HCT116 (cell line): ENCODE results near the gene TEAD3. TPM values are rescaled to one million over a fixed set of nuclear protein-coding genes. Genes with fewer than 3 reads are reported as not detected.

Source experiments
- ATAC-seq: fragments of 200-7000 bp; cut with Tn5 transposase; 2 replicates; pipeline ENCODE4 v1.9.1; 2020; ENCODE audit warnings: mild to moderate bottlenecking, moderate library complexity
- BruUV-seq: library from RNA; stranded (reverse); fragments of 400-500 nt; replicated peaks from 2 replicates; lab custom pipeline; 2021; lab: Mats Ljungman, UMichigan
- CTCF ChIA-PET: fragments of 300-600 bp; sonication (Branson Sonifier 250); formaldehyde crosslinking; loops from one replicate; lab custom pipeline; 2021; ENCODE audit warnings: antibody characterized with exemption; lab: Charles Lee
- POLR2A ChIA-PET: fragments of 300-600, 350-600 bp; sonication (Branson Sonifier 250); formaldehyde crosslinking; loops from one replicate; lab custom pipeline; 2021; ENCODE audit warnings: antibody characterized with exemption; lab: Charles Lee
- RAD21 ChIA-PET, 2 experiments: fragments of 300-600 bp; sonication (Branson Sonifier 250); formaldehyde crosslinking; loops; one replicate each; lab custom pipeline; 2023; ENCODE audit warnings: low total read pairs in 2 of 2; ENCODE audit not compliant: uncharacterized antibody in 2 of 2, unreplicated experiment in 2 of 2, low non-redundant PET in 1 of 2; lab: Charles Lee
- DNase-seq: peaks from one replicate; pipeline ENCODE4 v3.0.0-alpha.2; 2010; ENCODE audit warnings: low read depth, low spot score
- H2AFZ ChIP-seq: fragments of 200-600 bp; shearing (Covaris generic), sonication (generic); 2 replicates; pipeline ENCODE4 v1.6.1; 2017; ENCODE audit warnings: low read depth, mixed run types, mixed read lengths, antibody characterized with exemption, low read length; ENCODE audit not compliant: poor library complexity, severe bottlenecking
- H3K27ac ChIP-seq: 2 replicates; pipeline ENCODE4 v1.5.1; 2012; ENCODE audit warnings: low read depth, low read length
- H3K27me3 ChIP-seq: fragments of 200-600 bp; sonication (generic); 2 replicates; pipeline ENCODE4 v1.6.1; 2016; ENCODE audit warnings: mixed run types, low read length, mixed read lengths; ENCODE audit not compliant: insufficient read depth
- H3K36me3 ChIP-seq, 2 experiments: fragments of 200-500 bp in 1 of 2; fragments of 200-600 bp in 1 of 2; sonication (Bioruptor generic) in 1 of 2; sonication (generic) in 1 of 2; 2 replicates each; pipeline versions ENCODE4 v1.5.1 to v1.6.1; 2014 to 2016; ENCODE audit warnings: low read length in 2 of 2, inconsistent platforms in 1 of 2, mixed read lengths in 1 of 2, mixed run types in 1 of 2; ENCODE audit not compliant: insufficient read depth in 2 of 2, control insufficient read depth in 1 of 2
- H3K4me1 ChIP-seq, 2 experiments: fragments of 200-600 bp in 1 of 2; sonication (generic) in 1 of 2; 2 replicates each; pipeline versions ENCODE4 v1.5.1 to v1.6.1; 2012 to 2017; ENCODE audit warnings: low read length in 2 of 2, inconsistent platforms in 1 of 2, mild to moderate bottlenecking in 1 of 2, mixed read lengths in 1 of 2, mixed run types in 1 of 2, moderate library complexity in 1 of 2; ENCODE audit not compliant: insufficient read depth in 2 of 2, control insufficient read depth in 1 of 2
- H3K4me2 ChIP-seq: fragments of 200-600 bp; sonication (generic); 2 replicates; pipeline ENCODE4 v1.6.1; 2017; ENCODE audit warnings: mixed run types, low read length, mixed read lengths
- H3K4me3 ChIP-seq, 2 experiments: fragments of 200-600 bp in 1 of 2; sonication (generic) in 1 of 2; replicated peaks in 1 of 2; 2 replicates each; pipeline ENCODE4 v1.5.1; 2011 to 2016; ENCODE audit warnings: low read length in 2 of 2, control low read depth in 1 of 2, low read depth in 1 of 2, mild to moderate bottlenecking in 1 of 2, mixed read lengths in 1 of 2, mixed run types in 1 of 2
- H3K79me2 ChIP-seq: fragments of 200-600 bp; sonication (generic); 2 replicates; pipeline ENCODE4 v1.6.1; 2017; ENCODE audit warnings: mild to moderate bottlenecking, mixed run types, low read length, moderate library complexity, mixed read lengths; ENCODE audit not compliant: insufficient read depth
- H3K9ac ChIP-seq: fragments of 200-600 bp; sonication (generic); 2 replicates; pipeline ENCODE4 v1.6.1; 2016; ENCODE audit warnings: low read length, mixed read lengths
- H3K9me2 ChIP-seq: fragments of 200-600 bp; sonication (generic), shearing (Covaris generic); 2 replicates; pipeline ENCODE4 v1.6.1; 2017; ENCODE audit warnings: mixed run types, mild to moderate bottlenecking, moderate library complexity; ENCODE audit not compliant: insufficient read depth
- H3K9me3 ChIP-seq, 2 experiments: fragments of 200-500 bp in 1 of 2; fragments of 200-600 bp in 1 of 2; sonication (Bioruptor generic) in 1 of 2; sonication (generic) in 1 of 2; 2 replicates each; pipeline ENCODE4 v1.6.1; 2014 to 2017; ENCODE audit warnings: low read length in 2 of 2, mixed read lengths in 2 of 2, inconsistent platforms in 1 of 2, low read depth in 1 of 2, mild to moderate bottlenecking in 1 of 2, mixed run types in 1 of 2, moderate library complexity in 1 of 2; ENCODE audit not compliant: control insufficient read depth in 1 of 2, insufficient read depth in 1 of 2
- H4K20me1 ChIP-seq: fragments of 200-600 bp; sonication (generic), shearing (Covaris generic); 2 replicates; pipeline ENCODE4 v1.6.1; 2017; ENCODE audit warnings: mixed run types, mild to moderate bottlenecking, moderate library complexity; ENCODE audit not compliant: insufficient read depth
- CBX3 ChIP-seq: IDR thresholded peaks from 2 replicates; pipeline ENCODE4 v1.6.1; 2012; ENCODE audit warnings: low read depth
- CEBPB ChIP-seq: IDR thresholded peaks from 2 replicates; pipeline ENCODE4 v1.6.1; 2012; ENCODE audit warnings: low read depth
- CTCF ChIP-seq, 3 experiments: fragments of 200-600 bp in 1 of 3; sonication (generic) in 1 of 3; IDR thresholded peaks in 2 of 3; conservative IDR thresholded peaks in 1 of 3; 2 replicates each; pipeline ENCODE4 v1.5.1; 2012 to 2017; ENCODE audit warnings: low read depth in 2 of 3, low read length in 2 of 3, antibody characterized with exemption in 1 of 3, borderline replicate concordance in 1 of 3, control low read depth in 1 of 3, mild to moderate bottlenecking in 1 of 3, mixed read lengths in 1 of 3, mixed run types in 1 of 3, moderate library complexity in 1 of 3; ENCODE audit not compliant: insufficient read depth in 1 of 3
- ELF1 ChIP-seq: IDR thresholded peaks from 2 replicates; pipeline ENCODE4 v1.6.1; 2012; ENCODE audit warnings: low read depth, borderline replicate concordance
- EZH2 ChIP-seq: fragments of 200-600 bp; sonication (generic); IDR thresholded peaks from 2 replicates; pipeline ENCODE4 v1.6.1; 2017; ENCODE audit warnings: antibody characterized with exemption, mixed run types
- FOSL1 ChIP-seq: IDR thresholded peaks from 2 replicates; pipeline ENCODE4 v1.6.1; 2012; ENCODE audit warnings: low read depth
- JUND ChIP-seq: IDR thresholded peaks from 2 replicates; pipeline ENCODE4 v1.6.1; 2012
- POLR2A ChIP-seq: IDR thresholded peaks from 2 replicates; pipeline ENCODE4 v1.7.0; 2011; ENCODE audit warnings: borderline replicate concordance; ENCODE audit not compliant: insufficient read depth, insufficient read length; ENCODE audit errors: extremely low read depth
- RAD21 ChIP-seq: IDR thresholded peaks from 2 replicates; pipeline ENCODE4 v1.6.1; 2012; ENCODE audit warnings: low read depth, mild to moderate bottlenecking
- REST ChIP-seq: IDR thresholded peaks from 2 replicates; pipeline ENCODE4 v1.6.1; 2012; ENCODE audit warnings: low read depth
- SIN3A ChIP-seq: IDR thresholded peaks from 2 replicates; pipeline ENCODE4 v1.6.1; 2012; ENCODE audit warnings: low read depth
- YY1 ChIP-seq: IDR thresholded peaks from 2 replicates; pipeline ENCODE4 v1.6.1; 2011; ENCODE audit warnings: low read length, low read depth, moderate library complexity, mild to moderate bottlenecking; ENCODE audit not compliant: insufficient replicate concordance; ENCODE audit errors: extremely low read depth
- ZBTB33 ChIP-seq: IDR thresholded peaks from 2 replicates; pipeline ENCODE4 v1.6.1; 2011; ENCODE audit warnings: mild to moderate bottlenecking, low read length, moderate library complexity; ENCODE audit not compliant: insufficient replicate concordance; ENCODE audit errors: extremely low read depth
- ZNF274 ChIP-seq: fragments of 200-500 bp; sonication (Bioruptor generic); IDR thresholded peaks from 2 replicates; pipeline ENCODE4 v1.6.1; 2014; ENCODE audit warnings: mild to moderate bottlenecking, low read depth, low read length, inconsistent platforms
- intact Hi-C: fragments of 100-400 bp; cut with micrococcal nuclease; formaldehyde crosslinking; loops from 2 replicates; pipeline ENCODE4 v1.10.0; 2022
- total RNA-seq: library from RNA; stranded (reverse); gene quantifications from one replicate; pipeline ENCODE4 v1.2.1, GENCODE V29; 2021; ENCODE audit not compliant: unreplicated experiment

The TEAD3 gene
- total RNA-seq, 1 experiment from 2014 or later, result 21.8 TPM

GRCh38 chr6:35484921-35485392 lies 11.9 kb downstream of the TEAD3 start (continued):
- TF ChIP-seq ZBTB33, result no peak
- no peak for TF ChIP-seq RAD21
- TF ChIP-seq SIN3A, result no peak
- no peak for TF ChIP-seq CBX3
- TF ChIP-seq ELF1, result no peak
- TF ChIP-seq POLR2A, result no peak
- TF ChIP-seq FOSL1, result no peak
- no peak for TF ChIP-seq JUND

- DNase-seq, result no peak
- no peak for ATAC-seq
- RAD21 ChIA-PET, result no interaction called here
- Histone ChIP-seq H3K27me3 (no peaks in the 10 kb centered on the region), H3K4me1 (peaks cover 42 to 62% of the 10 kb centered on the region in 2 experiments), H3K4me3 (no peak overlapping the region), H3K9ac (peak overlapping the region; percentile 75), H3K36me3 (no peaks in the 10 kb centered on the region), H2AFZ (no peak overlapping the region), H4K20me1 (no peaks in the 10 kb centered on the region), H3K4me2 (peak overlapping the region; percentile 84), H3K9me2 (no peaks in the 10 kb centered on the region), H3K9me3 (no peaks in the 10 kb centered on the region), H3K27ac (no peak overlapping the region; the same call in 1 of the 2 replicates), H3K79me2 (peaks cover 23% of the 10 kb centered on the region)
- intact Hi-C loops, result no loop called here
- CTCF ChIA-PET, result interaction anchor here (0.7 to 0.9 kb wide), 2 partner anchors 7 to 11 kb away, joined by 3 read pairs; no protein-coding TSS in a partner anchor
- no TSS peak for BruUV-seq
- POLR2A ChIA-PET, result interaction anchor here (0.7 to 8.1 kb wide), 2 partner anchors 12 to 105 kb away, joined by 3 to 48 read pairs; no protein-coding TSS in a partner anchor
- TF ChIP-seq ZNF274, result no peak
- TF ChIP-seq ZBTB33, result no peak
- no peak for TF ChIP-seq CTCF (IDR thresholded peaks at IDR 0.05 in 2 of 3, conservative IDR thresholded peaks at IDR 0.05 in 1 of 3; ENCODE audit: borderline replicate concordance in 1 of 3, insufficient read depth in 1 of 3, low read depth in 2 of 3, low read length in 2 of 3)
- TF ChIP-seq YY1, result no peak
- no peak for TF ChIP-seq EZH2
- no peak for TF ChIP-seq CEBPB
- no peak for TF ChIP-seq REST
These were observed 12.8 kb downstream of the TEAD3 start for GRCh38 chr6:35483893-35484645.
